Choroid plexus epithelial cell (primary cell): ENCODE results near the gene OR10P1.
"Not testable (repeated sequence)": the region's sequence is repeated elsewhere in the genome, so short reads cannot be mapped to it uniquely, and the experiment has no call there.

ENCODE experiments used
- DNase-seq: peaks from one replicate; pipeline ENCODE4 v3.0.0-alpha.2; 2010; ENCODE audit warnings: low read depth
- H3K4me3 ChIP-seq: 2 replicates; pipeline ENCODE4 v1.5.1; 2011; ENCODE audit warnings: low read depth, mild to moderate bottlenecking, control low read depth, low read length, moderate library complexity
- CTCF ChIP-seq: conservative IDR thresholded peaks from 2 replicates; pipeline ENCODE4 v1.5.1; 2011; ENCODE audit warnings: low read depth, mild to moderate bottlenecking, control low read depth, inconsistent platforms, low read length, moderate library complexity

Gene OR10P1, protein sequence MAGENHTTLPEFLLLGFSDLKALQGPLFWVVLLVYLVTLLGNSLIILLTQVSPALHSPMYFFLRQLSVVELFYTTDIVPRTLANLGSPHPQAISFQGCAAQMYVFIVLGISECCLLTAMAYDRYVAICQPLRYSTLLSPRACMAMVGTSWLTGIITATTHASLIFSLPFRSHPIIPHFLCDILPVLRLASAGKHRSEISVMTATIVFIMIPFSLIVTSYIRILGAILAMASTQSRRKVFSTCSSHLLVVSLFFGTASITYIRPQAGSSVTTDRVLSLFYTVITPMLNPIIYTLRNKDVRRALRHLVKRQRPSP

GRCh38 chr12:55636853-55637252 is at the start of gene OR10P1:
OR10P1 (plus strand) TSS chr12:55636892; CDS start chr12:55636892, 0 bp downstream.
- H3K4me3 ChIP-seq = no peak within 1 kb of the TSS
- DNase-seq = no peak
- TF ChIP-seq CTCF = no peak

GRCh38 chr12:55590152-55590551 is 46.5 kb upstream of the OR10P1 start:
- DNase-seq, H3K4me3 ChIP-seq: not testable (repeated sequence)

- DNase-seq = no peak
- no peak overlapping the region for H3K4me3 ChIP-seq
- no peak for TF ChIP-seq CTCF
These were observed 28.7 kb upstream of the OR10P1 start for GRCh38 chr12:55607821-55608594.

DNA sequence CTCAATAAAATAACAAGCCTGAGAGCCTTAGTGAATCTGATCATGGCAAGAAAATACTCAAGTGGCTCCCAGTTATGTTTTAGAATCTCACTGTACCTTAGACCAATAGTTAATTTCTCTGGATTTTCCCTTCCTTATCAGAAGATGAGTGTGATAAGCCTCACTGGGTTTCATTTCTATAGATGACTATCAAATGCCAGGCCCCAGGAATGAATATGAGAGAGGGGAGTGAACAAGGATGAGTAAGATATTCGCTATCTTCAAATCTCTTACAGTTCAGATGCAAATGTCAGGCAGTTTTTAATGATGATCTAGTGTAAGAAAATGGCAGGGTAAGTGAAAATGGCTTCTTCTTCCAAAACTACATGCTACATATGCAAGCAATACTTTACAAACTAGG is 26.1 kb upstream of the OR10P1 start:
- TF ChIP-seq CTCF = no peak
- H3K4me3 ChIP-seq = no peak overlapping the region
- no peak for DNase-seq

DNA sequence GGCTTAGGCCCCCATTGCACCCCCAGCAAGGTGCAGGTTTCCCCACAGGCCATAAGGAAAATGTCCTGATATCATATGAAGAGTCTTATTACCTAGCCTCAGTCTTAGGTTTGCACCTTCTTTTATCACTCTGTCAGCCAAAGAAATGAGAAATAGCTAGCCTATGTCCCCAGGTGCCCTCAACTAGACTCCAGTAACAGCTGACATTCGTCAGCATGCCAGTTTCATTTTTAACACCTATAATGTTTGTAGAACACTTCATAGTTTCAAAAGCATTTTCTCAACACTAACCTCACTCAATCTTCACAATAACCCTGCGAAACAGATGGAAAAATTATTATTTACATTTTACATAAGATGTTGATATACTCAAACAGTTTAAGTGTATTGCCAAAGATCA is 24.0 kb upstream of the OR10P1 start:
- no peak overlapping the region for H3K4me3 ChIP-seq
- no peak for DNase-seq
- TF ChIP-seq CTCF = no peak

- H3K4me3 ChIP-seq = no peak overlapping the region
- no peak for DNase-seq
- no peak for TF ChIP-seq CTCF
These were observed 21.9 kb upstream of the OR10P1 start for GRCh38 chr12:55614764-55615163.

DNA sequence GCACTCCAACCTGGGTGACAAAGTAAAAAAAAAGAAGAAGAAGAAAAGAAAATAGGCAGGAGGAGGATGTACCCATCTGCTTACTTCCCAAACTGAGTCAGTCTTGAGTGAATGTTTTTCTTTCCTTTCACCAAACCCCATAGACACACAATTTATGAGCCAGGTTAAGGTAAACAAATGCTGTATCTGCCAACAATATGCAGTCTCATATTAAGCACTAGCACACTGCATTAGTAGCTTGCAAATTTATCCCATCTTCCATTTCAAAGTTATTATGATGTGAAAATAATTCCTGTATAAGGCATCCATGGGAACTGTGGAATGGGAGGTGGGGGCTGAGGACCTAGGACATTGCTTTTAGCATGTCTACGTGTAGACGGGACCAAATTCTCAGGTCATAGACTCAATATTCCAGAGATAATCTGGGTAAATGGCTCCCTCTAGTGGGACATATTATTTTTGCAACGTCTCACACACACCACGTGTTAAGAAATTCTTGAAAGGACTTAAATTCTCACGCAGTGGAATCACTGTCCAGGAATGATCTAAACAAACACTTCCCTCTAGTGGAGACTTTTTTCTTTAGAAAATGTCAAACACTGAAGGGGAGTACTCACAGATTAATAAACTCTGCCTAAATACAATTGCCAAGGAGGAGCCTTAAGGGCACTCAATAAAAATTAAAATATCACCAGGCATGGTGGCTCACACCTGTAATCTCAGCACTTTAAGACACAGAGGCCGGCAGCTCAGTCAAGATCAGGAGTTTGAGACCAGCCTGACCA is 17.1 kb upstream of the OR10P1 start:
- peak; percentile 68 for TF ChIP-seq CTCF
- peak; percentile 96 for DNase-seq
- no peak overlapping the region for H3K4me3 ChIP-seq
